ENCODE measurements around the gene KIF23.
A peak's percentile ranks its signal among the peaks of the same experiment; 100 is the strongest.

The KIF23 gene

DNA sequence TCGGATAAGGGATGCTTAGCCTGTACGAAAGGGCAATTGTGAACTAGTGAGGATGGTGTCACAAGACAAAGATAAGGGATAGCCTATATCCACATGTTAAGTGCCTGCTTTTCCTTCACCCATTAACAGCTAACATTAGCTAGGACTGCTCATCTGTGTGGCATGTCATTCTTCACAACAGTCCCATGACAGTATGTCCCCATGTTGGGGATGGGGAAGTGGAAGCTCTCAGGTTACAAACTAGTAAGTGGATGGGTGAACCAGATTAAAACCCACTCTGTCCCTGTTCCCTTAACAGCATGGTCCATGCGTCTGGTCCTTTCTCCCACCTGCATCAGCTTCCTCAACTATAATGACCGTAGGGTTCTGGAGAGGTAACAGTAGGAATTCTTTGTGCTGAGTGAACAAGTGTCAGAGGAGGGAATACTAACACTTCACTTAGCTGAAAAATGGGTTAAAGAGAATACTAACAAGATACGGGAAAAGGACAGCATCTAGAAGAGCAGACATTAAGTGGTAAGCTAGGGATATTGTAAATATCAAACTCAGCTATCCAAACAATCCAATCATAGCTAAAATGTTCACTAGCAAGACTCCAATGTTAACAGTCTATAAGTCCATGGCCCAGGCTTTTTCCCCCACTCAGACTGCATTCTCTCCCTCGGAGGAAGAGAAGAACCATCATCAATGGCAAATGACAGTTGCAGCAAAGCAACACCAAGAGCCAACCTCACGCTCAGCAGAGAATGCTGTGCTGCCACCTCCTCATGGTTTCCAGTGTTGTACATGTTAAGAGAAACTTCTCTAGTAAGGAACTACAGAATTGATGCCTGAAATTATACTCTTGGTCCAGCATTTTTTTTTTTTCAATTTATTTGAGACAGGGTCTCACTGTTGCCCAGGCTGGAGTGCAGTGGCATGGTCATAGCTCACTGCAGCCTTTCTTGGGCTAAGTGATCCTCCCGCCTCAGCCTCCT lies 43.4 kb downstream of the KIF23 start:
- no peak for TF ChIP-seq EGR1 (IDR thresholded peaks at IDR 0.05)

GRCh38 chr15:69459066-69459465 lies 44.9 kb downstream of the KIF23 start:
- TF ChIP-seq TAF1 (IDR thresholded peaks at IDR 0.05; ENCODE audit: low read depth) (no peak), NFIC (IDR thresholded peaks at IDR 0.05) (no peak), CREB1 (IDR thresholded peaks at IDR 0.05; ENCODE audit: low read depth) (no peak), USF1 (IDR thresholded peaks at IDR 0.05) (no peak), FOXM1 (IDR thresholded peaks at IDR 0.05; ENCODE audit: borderline replicate concordance, low read depth) (no peak), CEBPB (IDR thresholded peaks at IDR 0.05) (no peak), TEAD4 (IDR thresholded peaks at IDR 0.05) (no peak), TCF12 (IDR thresholded peaks at IDR 0.05; ENCODE audit: low read depth) (no peak), ZBTB7A (IDR thresholded peaks at IDR 0.05; ENCODE audit: low read depth) (no peak), YY1 (IDR thresholded peaks at IDR 0.05; ENCODE audit: low read depth) (no peak), RAD21 (IDR thresholded peaks at IDR 0.05; ENCODE audit: low read depth) (no peak), EGR1 (IDR thresholded peaks at IDR 0.05) (no peak), EP300 (IDR thresholded peaks at IDR 0.05; ENCODE audit: borderline replicate concordance) (no peak), MAX (IDR thresholded peaks at IDR 0.05) (no peak)
- TF ChIP-seq, protein P1, sequence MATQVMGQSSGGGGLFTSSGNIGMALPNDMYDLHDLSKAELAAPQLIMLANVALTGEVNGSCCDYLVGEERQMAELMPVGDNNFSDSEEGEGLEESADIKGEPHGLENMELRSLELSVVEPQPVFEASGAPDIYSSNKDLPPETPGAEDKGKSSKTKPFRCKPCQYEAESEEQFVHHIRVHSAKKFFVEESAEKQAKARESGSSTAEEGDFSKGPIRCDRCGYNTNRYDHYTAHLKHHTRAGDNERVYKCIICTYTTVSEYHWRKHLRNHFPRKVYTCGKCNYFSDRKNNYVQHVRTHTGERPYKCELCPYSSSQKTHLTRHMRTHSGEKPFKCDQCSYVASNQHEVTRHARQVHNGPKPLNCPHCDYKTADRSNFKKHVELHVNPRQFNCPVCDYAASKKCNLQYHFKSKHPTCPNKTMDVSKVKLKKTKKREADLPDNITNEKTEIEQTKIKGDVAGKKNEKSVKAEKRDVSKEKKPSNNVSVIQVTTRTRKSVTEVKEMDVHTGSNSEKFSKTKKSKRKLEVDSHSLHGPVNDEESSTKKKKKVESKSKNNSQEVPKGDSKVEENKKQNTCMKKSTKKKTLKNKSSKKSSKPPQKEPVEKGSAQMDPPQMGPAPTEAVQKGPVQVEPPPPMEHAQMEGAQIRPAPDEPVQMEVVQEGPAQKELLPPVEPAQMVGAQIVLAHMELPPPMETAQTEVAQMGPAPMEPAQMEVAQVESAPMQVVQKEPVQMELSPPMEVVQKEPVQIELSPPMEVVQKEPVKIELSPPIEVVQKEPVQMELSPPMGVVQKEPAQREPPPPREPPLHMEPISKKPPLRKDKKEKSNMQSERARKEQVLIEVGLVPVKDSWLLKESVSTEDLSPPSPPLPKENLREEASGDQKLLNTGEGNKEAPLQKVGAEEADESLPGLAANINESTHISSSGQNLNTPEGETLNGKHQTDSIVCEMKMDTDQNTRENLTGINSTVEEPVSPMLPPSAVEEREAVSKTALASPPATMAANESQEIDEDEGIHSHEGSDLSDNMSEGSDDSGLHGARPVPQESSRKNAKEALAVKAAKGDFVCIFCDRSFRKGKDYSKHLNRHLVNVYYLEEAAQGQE (IDR thresholded peaks at IDR 0.05; ENCODE audit: low read depth): no peak

GRCh38 chr15:69460481-69460880 lies 46.3 kb downstream of the KIF23 start:
- TF ChIP-seq TEAD4 (IDR thresholded peaks at IDR 0.05): no peak
- no peak for TF ChIP-seq USF1 (IDR thresholded peaks at IDR 0.05)
- TF ChIP-seq RAD21 (IDR thresholded peaks at IDR 0.05; ENCODE audit: low read depth): no peak
- no peak for TF ChIP-seq EP300 (IDR thresholded peaks at IDR 0.05; ENCODE audit: borderline replicate concordance)
- no peak for TF ChIP-seq EGR1 (IDR thresholded peaks at IDR 0.05)
- TF ChIP-seq YY1 (IDR thresholded peaks at IDR 0.05; ENCODE audit: low read depth): no peak
- no peak for TF ChIP-seq NFIC (IDR thresholded peaks at IDR 0.05)
- TF ChIP-seq TAF1 (IDR thresholded peaks at IDR 0.05; ENCODE audit: low read depth): no peak
- no peak for TF ChIP-seq FOXM1 (IDR thresholded peaks at IDR 0.05; ENCODE audit: borderline replicate concordance, low read depth)
- TF ChIP-seq ZBTB7A (IDR thresholded peaks at IDR 0.05; ENCODE audit: low read depth): no peak
- TF ChIP-seq CEBPB (IDR thresholded peaks at IDR 0.05): no peak
- no peak for TF ChIP-seq TCF12 (IDR thresholded peaks at IDR 0.05; ENCODE audit: low read depth)
- TF ChIP-seq, protein P1 (IDR thresholded peaks at IDR 0.05; ENCODE audit: low read depth): no peak
- no peak for TF ChIP-seq MAX (IDR thresholded peaks at IDR 0.05)
- no peak for TF ChIP-seq CREB1 (IDR thresholded peaks at IDR 0.05; ENCODE audit: low read depth)

- TF ChIP-seq ZBTB7A (IDR thresholded peaks at IDR 0.05; ENCODE audit: low read depth) (no peak), NFIC (IDR thresholded peaks at IDR 0.05) (peak; percentile 54; the same call in 1 of the 2 replicates)
These were observed 47.9 kb downstream of the KIF23 start for GRCh38 chr15:69462030-69462492.

GRCh38 chr15:69462493-69463181 lies 48.5 kb downstream of the KIF23 start:
- TF ChIP-seq CREB1 (IDR thresholded peaks at IDR 0.05; ENCODE audit: low read depth) (no peak), TEAD4 (IDR thresholded peaks at IDR 0.05) (peak; percentile 79), CEBPB (IDR thresholded peaks at IDR 0.05) (peak; percentile 9; the same call in 1 of the 2 replicates), TAF1 (IDR thresholded peaks at IDR 0.05; ENCODE audit: low read depth) (peak; percentile 46), TCF12 (IDR thresholded peaks at IDR 0.05; ENCODE audit: low read depth) (no peak; the same call in 1 of the 2 replicates), NFIC (IDR thresholded peaks at IDR 0.05) (peak; percentile 17; the same call in 1 of the 2 replicates), RAD21 (IDR thresholded peaks at IDR 0.05; ENCODE audit: low read depth) (no peak), EGR1 (IDR thresholded peaks at IDR 0.05) (no peak), USF1 (IDR thresholded peaks at IDR 0.05) (peak; percentile 85), YY1 (IDR thresholded peaks at IDR 0.05; ENCODE audit: low read depth) (peak; percentile 32; the same call in 1 of the 2 replicates), EP300 (IDR thresholded peaks at IDR 0.05; ENCODE audit: borderline replicate concordance) (no peak), ZBTB7A (IDR thresholded peaks at IDR 0.05; ENCODE audit: low read depth) (no peak), MAX (IDR thresholded peaks at IDR 0.05) (peak; percentile 62), FOXM1 (IDR thresholded peaks at IDR 0.05; ENCODE audit: borderline replicate concordance, low read depth) (no peak)
- TF ChIP-seq, protein P1 (IDR thresholded peaks at IDR 0.05; ENCODE audit: low read depth): no peak

Measured in Ishikawa (cell line).